GM12865 (cell line): Measurements from ENCODE around the gene MAST2.
"Not testable (repeated sequence)": the region's sequence is repeated elsewhere in the genome, so short reads cannot be mapped to it uniquely, and the experiment has no call there.

ENCODE experiments used
- DNase-seq: peaks from one replicate; pipeline ENCODE4 v3.0.0; 2010; ENCODE audit warnings: low read depth
- H3K4me3 ChIP-seq: 2 replicates; pipeline ENCODE4 v1.5.1; 2011; ENCODE audit warnings: mild to moderate bottlenecking, low read depth, low read length, control low read depth
- CTCF ChIP-seq: IDR thresholded peaks from 2 replicates; pipeline ENCODE4 v1.5.1; 2011; ENCODE audit warnings: low read length, control low read depth, low read depth, inconsistent platforms; ENCODE audit not compliant: insufficient read depth; ENCODE audit errors: missing control alignments

MAST2 gene

GRCh38 chr1:46043458-46044017 lies 240.1 kb downstream of the MAST2 start:
- H3K4me3 ChIP-seq, result peak overlapping the region; percentile 7
- TF ChIP-seq CTCF, result no peak

GRCh38 chr1:46044116-46044515 lies 240.7 kb downstream of the MAST2 start:
- no peak for DNase-seq
- no peak for TF ChIP-seq CTCF
- no peak overlapping the region for H3K4me3 ChIP-seq

More at GRCh38 chr1:46043458-46044017, 240.1 kb downstream of the MAST2 start:
- peak; percentile 87 for DNase-seq

DNA sequence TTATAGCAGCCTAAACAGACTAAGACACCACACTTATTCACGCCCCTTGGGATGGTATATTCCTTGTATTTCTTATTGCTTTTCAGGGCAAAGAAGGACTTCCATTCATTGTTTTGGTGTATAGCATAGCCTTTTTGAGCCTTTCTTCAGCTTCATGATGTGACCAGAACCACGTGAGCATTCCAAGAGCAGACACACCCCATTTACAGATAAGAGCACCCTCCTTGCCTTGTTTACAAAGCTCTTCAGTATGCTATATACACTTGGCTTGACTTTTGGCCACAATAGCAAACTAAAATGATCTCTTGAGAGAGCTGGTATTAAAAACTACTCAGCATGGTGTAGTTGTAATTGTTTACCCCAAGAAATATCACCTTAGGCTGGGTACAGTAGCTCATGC lies 250.3 kb downstream of the MAST2 start:
- DNase-seq, result no peak
- no peak overlapping the region for H3K4me3 ChIP-seq
- no peak for TF ChIP-seq CTCF

GRCh38 chr1:46056325-46056724 lies 252.9 kb downstream of the MAST2 start:
- DNase-seq, result no peak
- no peak overlapping the region for H3K4me3 ChIP-seq
- TF ChIP-seq CTCF, result no peak

DNA sequence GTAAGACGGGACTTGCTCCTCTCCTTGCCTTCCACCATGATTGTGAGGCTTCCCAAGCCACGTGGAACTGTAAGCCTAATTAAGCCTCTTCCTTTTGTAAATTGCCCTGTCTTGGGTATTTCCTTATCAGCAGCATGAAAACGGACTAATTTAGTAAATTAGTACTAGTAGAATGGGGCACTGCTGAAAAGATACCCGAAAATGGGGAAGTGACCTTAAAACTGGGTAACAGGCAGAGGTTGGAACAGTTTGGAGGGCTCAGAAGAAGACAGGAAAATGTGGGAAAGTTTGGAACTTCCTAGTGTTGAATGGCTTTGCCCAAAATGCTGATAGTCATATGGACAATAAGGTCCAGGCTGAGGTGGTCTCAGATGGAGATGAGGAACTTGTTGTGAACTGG lies 253.8 kb downstream of the MAST2 start:
- H3K4me3 ChIP-seq, DNase-seq: not testable (repeated sequence)

DNA sequence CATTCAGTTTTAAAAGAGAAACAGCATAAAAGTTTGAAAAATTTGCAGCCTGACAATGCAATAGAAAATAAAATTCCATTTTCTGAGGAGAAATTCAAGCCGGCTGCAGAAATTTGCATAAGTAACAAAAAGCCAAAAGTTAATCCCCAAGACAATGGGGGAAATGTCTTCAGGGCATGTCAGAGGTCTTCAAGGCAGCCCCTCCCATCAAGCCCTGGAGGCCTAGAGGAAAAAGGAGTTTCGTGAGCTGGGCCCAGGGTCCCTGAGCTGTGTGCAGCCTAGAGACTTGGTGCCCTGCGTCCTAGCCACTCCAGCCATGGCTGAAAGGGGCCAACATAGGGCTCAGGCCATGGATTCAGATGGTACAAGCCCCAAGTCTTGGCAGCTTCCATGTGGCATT lies 254.4 kb downstream of the MAST2 start:
- no peak for TF ChIP-seq CTCF
- DNase-seq, result no peak
- H3K4me3 ChIP-seq, result no peak overlapping the region

- no peak for TF ChIP-seq CTCF
- DNase-seq, result no peak
These were observed 255.5 kb downstream of the MAST2 start for GRCh38 chr1:46058936-46059335.

More at GRCh38 chr1:46058936-46059335, 255.5 kb downstream of the MAST2 start:
- no peak overlapping the region for H3K4me3 ChIP-seq
